Adrenal gland (tissue), 12 donors: ENCODE data around the gene C5orf24. TPM values are rescaled to one million over a fixed set of nuclear protein-coding genes. Genes with fewer than 3 reads are reported as not detected.
A peak's percentile ranks its signal among the peaks of the same experiment; 100 is the strongest.

ENCODE experiments used
- DNase-seq, 7 donors: peaks; one replicate each; pipeline ENCODE4 v3.0.0-alpha.2; 2019 to 2020
- H3K27ac ChIP-seq, 5 donors: fragments of 200-600 bp; sonication (generic) in 4 of 5; 1 replicate in 3 of 5; 2 replicates in 2 of 5; pipeline versions ENCODE4 v1.5.1 to v1.8.0; 2016 to 2020; ENCODE audit warnings: mild to moderate bottlenecking in 1 of 5
- H3K27me3 ChIP-seq: fragments of 200-600 bp; 2 replicates; pipeline ENCODE4 v1.8.0; 2021
- H3K36me3 ChIP-seq, 2 donors: fragments of 200-600 bp; replicated peaks in 1 of 2; 1 replicate in 1 of 2; 2 replicates in 1 of 2; pipeline versions ENCODE4 v1.5.1 to v1.8.0; 2018 to 2022
- H3K4me1 ChIP-seq, 2 donors: fragments of 200-600 bp; replicated peaks in 1 of 2; 1 replicate in 1 of 2; 2 replicates in 1 of 2; pipeline versions ENCODE4 v1.5.1 to v1.8.0; 2018 to 2021
- H3K4me3 ChIP-seq, 4 donors: fragments of 200-600 bp; sonication (generic) in 3 of 4; one replicate each; pipeline ENCODE4 v1.5.1; 2016 to 2018
- H3K9me3 ChIP-seq, 3 donors: fragments of 200-600 bp; sonication (generic) in 1 of 3; replicated peaks in 1 of 3; 1 replicate in 2 of 3; 2 replicates in 1 of 3; pipeline versions ENCODE4 v1.5.1 to v1.8.0; 2016 to 2021
- CTCF ChIP-seq, 6 experiments: fragments of 450-650 bp in 4 of 6; fragments of 200-600 bp in 2 of 6; sonication (generic) in 1 of 6; IDR thresholded peaks; 1 replicate in 5 of 6; 2 replicates in 1 of 6; pipeline versions ENCODE4 v1.5.1 to v1.8.0; 2016 to 2021; ENCODE audit warnings: antibody characterized with exemption in 6 of 6, mild to moderate bottlenecking in 2 of 6, moderate library complexity in 1 of 6
- POLR2A ChIP-seq, 2 donors: fragments of 450-650 bp; IDR thresholded peaks; one replicate each; pipeline ENCODE4 v1.6.1; 2017; ENCODE audit warnings: antibody characterized with exemption in 2 of 2, mild to moderate bottlenecking in 2 of 2, moderate library complexity in 1 of 2
- WGBS, 4 donors: extraction: QIAGEN DNeasy Blood & Tissue Kit in 2 of 4; methylation state at CpG; one replicate each; pipeline versions ENCODE4 v1.1.5 to v1.1.7; 2013 to 2017; 5-methylcytosine and 5-hydroxymethylcytosine counted together
- intact Hi-C, 2 donors: fragments of 100-400 bp; cut with DNase I; formaldehyde crosslinking; loops; one replicate each; pipeline versions ENCODE4 v1.14.1 to v1.15.0; 2022 to 2023
- polyA plus RNA-seq, 3 donors: library from polyadenylated mRNA; stranded (reverse); fragments of 200-250 nt in 2 of 3; fragments of 350-450 nt in 1 of 3; fragmentation: Illumina TruSeq in 1 of 3; extraction: RNeasy Lipid Tissue Mini Kit (QIAGEN cat#74804) in 1 of 3; gene quantifications; one replicate each; pipeline ENCODE4 v1.2.3, GENCODE V29; 2013 to 2014
- total RNA-seq, 9 donors: library from RNA; depleted of rRNA in 4 of 9; stranded (reverse); fragments of >200 nt in 4 of 9; fragments of 120-200 nt in 1 of 9; fragmentation: NEBNext Ultra II Directional in 1 of 9; extraction: Animal tissue kit (Norgen Biotek cat#: 25700) in 1 of 9; gene quantifications; one replicate each; pipeline versions ENCODE4 v1.1.0 to v1.2.4, GENCODE V29; 2013 to 2023
- donor health status: healthy with polysubstance abuse.
- donor health status: Bipolar disorder and iron deficiency.
- donor health status: DM: yes; HTN: yes; CAD: no.
- donor health status: DM: no; HTN: no; CAD: no.
- donor health status: DM: no; HTN: no; CAD: no.
- donor health status: DM: yes; HTN: yes; CAD: no.

C5orf24 gene
- total and polyA plus RNA-seq, 12 donors: 13.5 to 68.2 (median 42.4) TPM

DNA sequence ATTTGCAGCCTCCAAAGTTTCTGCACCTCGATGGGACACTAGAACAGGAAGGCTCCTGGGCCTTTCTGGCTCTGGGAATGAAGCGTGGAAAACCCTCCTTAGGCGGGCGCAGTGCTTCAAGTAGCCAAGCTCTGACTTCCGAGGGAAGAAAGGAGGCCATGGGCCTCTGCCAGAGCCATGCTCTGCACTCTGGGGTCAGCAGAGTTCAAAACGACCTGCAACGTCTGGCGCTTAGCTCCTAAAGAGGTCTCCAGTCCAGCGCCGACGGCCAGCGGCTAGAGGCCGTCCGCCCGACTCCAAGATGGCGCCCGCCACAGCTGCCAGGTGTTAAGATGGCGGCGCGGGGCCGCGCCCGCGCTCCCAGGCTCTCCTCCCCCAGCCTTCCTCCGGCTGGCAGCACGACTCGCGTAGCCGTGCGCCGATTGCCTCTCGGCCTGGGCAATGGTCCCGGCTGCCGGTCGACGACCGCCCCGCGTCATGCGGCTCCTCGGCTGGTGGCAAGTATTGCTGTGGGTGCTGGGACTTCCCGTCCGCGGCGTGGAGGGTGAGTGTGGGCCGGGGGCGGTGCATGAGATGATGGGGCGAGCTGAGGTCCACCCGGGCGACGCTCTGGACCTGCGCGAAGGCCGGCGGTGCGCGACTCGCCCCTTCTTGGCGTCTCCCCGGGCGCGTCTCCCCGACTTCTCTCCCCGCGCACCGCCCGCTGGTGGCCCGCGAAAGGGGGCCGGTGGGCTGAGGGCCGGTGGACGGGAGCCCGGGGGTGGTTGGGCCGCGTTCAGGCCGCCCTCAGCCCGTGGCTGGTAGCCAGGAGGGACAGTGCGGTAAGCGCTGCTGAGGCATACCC, 28.4 kb downstream of the C5orf24 start, which contains the start of gene TXNDC15:
TXNDC15 (plus strand) TSS at position 385 of the 844 bp plus-strand sequence; CDS start at position 442, 57 bp downstream.
- intact Hi-C loops: no loop called here
- no peaks in the 10 kb centered on the region for H3K36me3 ChIP-seq
- peak; percentile 87 to 95 (median 87) for DNase-seq
- H3K27me3 ChIP-seq: no peaks in the 10 kb centered on the region
- peak within 1 kb of the TSS; percentile 80 to 98 (median 92) for H3K27ac ChIP-seq
- no peaks in the 10 kb centered on the region for H3K9me3 ChIP-seq
- peaks cover 0 to 37% of the 10 kb centered on the region in 2 donors for H3K4me1 ChIP-seq
- peak within 1 kb of the TSS; percentile 72 to 90 (median 78) for H3K4me3 ChIP-seq
- 2 to 7% (median 3%) methylated on average over 15 to 79 of the region's 79 CpGs for WGBS, 4 donors
- peak; percentile 43 to 82 for TF ChIP-seq POLR2A (IDR thresholded peaks at IDR 0.05)
- TF ChIP-seq CTCF (IDR thresholded peaks at IDR 0.05): no peak

- Histone ChIP-seq H3K4me1 (peaks cover 0 to 37% of the 10 kb centered on the region in 2 donors), H3K27me3 (no peaks in the 10 kb centered on the region), H3K9me3 (no peaks in the 10 kb centered on the region), H3K36me3 (no peaks in the 10 kb centered on the region), H3K4me3 (peak overlapping the region; percentile 42 to 90 (median 78)), H3K27ac (peak overlapping the region; percentile 80 to 98 (median 92))
- peak in 1 of 2 donors; percentile 8 for TF ChIP-seq POLR2A (IDR thresholded peaks at IDR 0.05)
- TF ChIP-seq CTCF (IDR thresholded peaks at IDR 0.05): no peak
- intact Hi-C loops: no loop called here
- DNase-seq: peak; percentile 57 to 89 (median 72)
- WGBS, 4 donors: 6 to 12% (median 7%) methylated on average over 11 to 20 of the region's 20 CpGs
Observed at GRCh38 chr5:134874831-134875655, 29.3 kb downstream of the C5orf24 start.

GRCh38 chr5:134877159-134877558, 31.4 kb downstream of the C5orf24 start:
- Histone ChIP-seq H3K36me3 (no peaks in the 10 kb centered on the region), H3K4me1 (peaks cover 0 to 37% of the 10 kb centered on the region in 2 donors), H3K9me3 (no peaks in the 10 kb centered on the region), H3K4me3 (no peak overlapping the region), H3K27me3 (no peaks in the 10 kb centered on the region), H3K27ac (no peak overlapping the region)
- no peak for DNase-seq
- no peak for TF ChIP-seq CTCF (IDR thresholded peaks at IDR 0.05)
- no peak for TF ChIP-seq POLR2A (IDR thresholded peaks at IDR 0.05)
- intact Hi-C loops: no loop called here

GRCh38 chr5:134878403-134878802, 32.6 kb downstream of the C5orf24 start:
- TF ChIP-seq POLR2A (IDR thresholded peaks at IDR 0.05): no peak
- TF ChIP-seq CTCF (IDR thresholded peaks at IDR 0.05): no peak
- intact Hi-C loops: no loop called here
- WGBS, 4 donors: 75 to 92% (median 85%) methylated on average over 2 to 3 of the region's 3 CpGs
- H3K27ac ChIP-seq: no peak overlapping the region
- H3K36me3 ChIP-seq: no peaks in the 10 kb centered on the region
- H3K4me1 ChIP-seq: peaks cover 0 to 37% of the 10 kb centered on the region in 2 donors
- H3K27me3 ChIP-seq: no peaks in the 10 kb centered on the region
- no peak overlapping the region for H3K4me3 ChIP-seq
- H3K9me3 ChIP-seq: no peaks in the 10 kb centered on the region
- no peak for DNase-seq
